Liver (tissue), 9 donors: ENCODE data around the gene NUCKS1. TPM values are rescaled to one million over a fixed set of nuclear protein-coding genes. Genes with fewer than 3 reads are reported as not detected.

Source experiments
- DNase-seq: peaks from one replicate; pipeline ENCODE4 v3.0.0-alpha.2; 2017; ENCODE audit warnings: low spot score
- H3K27ac ChIP-seq, 2 donors: one replicate each; pipeline ENCODE4 v1.7.0; 2013; ENCODE audit warnings: inconsistent platforms in 2 of 2, low read length in 2 of 2, control low read depth in 1 of 2, low read depth in 1 of 2, mild to moderate bottlenecking in 1 of 2
- H3K27me3 ChIP-seq, 4 donors: one replicate each; pipeline versions ENCODE4 v1.6.1 to v1.7.0; 2013; ENCODE audit warnings: low read length in 3 of 4, inconsistent platforms in 1 of 4, mild to moderate bottlenecking in 1 of 4, moderate library complexity in 1 of 4; ENCODE audit not compliant: control insufficient read depth in 4 of 4, insufficient read depth in 4 of 4
- H3K36me3 ChIP-seq, 4 donors: one replicate each; pipeline versions ENCODE4 v1.6.1 to v1.7.0; 2013; ENCODE audit warnings: low read length in 3 of 4, mild to moderate bottlenecking in 3 of 4, low read depth in 1 of 4, moderate library complexity in 1 of 4; ENCODE audit not compliant: control insufficient read depth in 4 of 4, insufficient read depth in 3 of 4
- H3K4me1 ChIP-seq, 4 donors: one replicate each; pipeline versions ENCODE4 v1.6.1 to v1.7.0; 2013; ENCODE audit warnings: low read length in 3 of 4, mild to moderate bottlenecking in 3 of 4, moderate library complexity in 1 of 4; ENCODE audit not compliant: control insufficient read depth in 4 of 4, insufficient read depth in 4 of 4
- H3K4me3 ChIP-seq, 3 donors: one replicate each; pipeline versions ENCODE4 v1.6.1 to v1.7.0; 2013; ENCODE audit warnings: low read length in 3 of 3, control low read depth in 1 of 3, low read depth in 1 of 3, mild to moderate bottlenecking in 1 of 3
- H3K9ac ChIP-seq, 2 donors: one replicate each; pipeline ENCODE4 v1.7.0; 2013; ENCODE audit warnings: low read length in 2 of 2, mild to moderate bottlenecking in 2 of 2, moderate library complexity in 2 of 2, control low read depth in 1 of 2, low read depth in 1 of 2
- H3K9me3 ChIP-seq, 4 donors: one replicate each; pipeline versions ENCODE4 v1.6.1 to v1.7.0; 2013; ENCODE audit warnings: low read length in 3 of 4; ENCODE audit not compliant: control insufficient read depth in 4 of 4
- ATF3 ChIP-seq: IDR thresholded peaks from 2 replicates; pipeline ENCODE4 v1.6.1; 2016; ENCODE audit warnings: antibody characterized with exemption
- EGR1 ChIP-seq, 2 donors: IDR thresholded peaks; 2 replicates each; pipeline ENCODE4 v1.6.1; 2016 to 2018; ENCODE audit warnings: antibody characterized with exemption in 2 of 2, low read depth in 2 of 2
- FOXA1 ChIP-seq: IDR thresholded peaks from 2 replicates; pipeline ENCODE4 v1.6.1; 2016; ENCODE audit warnings: antibody characterized with exemption
- FOXA2 ChIP-seq: IDR thresholded peaks from 2 replicates; pipeline ENCODE4 v1.6.1; 2016; ENCODE audit warnings: antibody characterized with exemption
- GABPA ChIP-seq, 2 donors: IDR thresholded peaks in 1 of 2; conservative IDR thresholded peaks in 1 of 2; 2 replicates each; pipeline ENCODE4 v1.6.1; 2016; ENCODE audit warnings: antibody characterized with exemption in 2 of 2, mild to moderate bottlenecking in 1 of 2, moderate library complexity in 1 of 2
- HNF4A ChIP-seq, 2 donors: conservative IDR thresholded peaks; 2 replicates each; pipeline ENCODE4 v1.6.1; 2016; ENCODE audit warnings: antibody characterized with exemption in 2 of 2, mild to moderate bottlenecking in 2 of 2
- HNF4G ChIP-seq: IDR thresholded peaks from 2 replicates; pipeline ENCODE4 v1.6.1; 2016; ENCODE audit warnings: antibody characterized with exemption
- JUND ChIP-seq, 2 donors: IDR thresholded peaks; 2 replicates each; pipeline ENCODE4 v1.6.1; 2016; ENCODE audit warnings: antibody characterized with exemption in 2 of 2
- NR2F2 ChIP-seq: IDR thresholded peaks from 2 replicates; pipeline ENCODE4 v1.6.1; 2016; ENCODE audit warnings: antibody characterized with exemption
- RAD21 ChIP-seq, 2 donors: IDR thresholded peaks; 2 replicates each; pipeline ENCODE4 v1.6.1; 2016; ENCODE audit warnings: antibody characterized with exemption in 2 of 2, mild to moderate bottlenecking in 2 of 2
- RXRA ChIP-seq, 2 donors: IDR thresholded peaks; 2 replicates each; pipeline ENCODE4 v1.6.1; 2017 to 2018; ENCODE audit warnings: antibody characterized with exemption in 2 of 2, mild to moderate bottlenecking in 1 of 2
- SP1 ChIP-seq: IDR thresholded peaks from 2 replicates; pipeline ENCODE4 v1.6.1; 2018; ENCODE audit warnings: antibody characterized with exemption, mild to moderate bottlenecking
- TAF1 ChIP-seq: conservative IDR thresholded peaks from 2 replicates; pipeline ENCODE4 v1.6.1; 2016; ENCODE audit warnings: antibody characterized with exemption, mild to moderate bottlenecking
- YY1 ChIP-seq: IDR thresholded peaks from 2 replicates; pipeline ENCODE4 v1.6.1; 2016; ENCODE audit warnings: antibody characterized with exemption, mild to moderate bottlenecking
- ZBTB33 ChIP-seq: IDR thresholded peaks from 2 replicates; pipeline ENCODE4 v1.6.1; 2016; ENCODE audit warnings: antibody characterized with exemption
- WGBS: extraction: QIAGEN DNeasy Blood & Tissue Kit; methylation state at CpG from one replicate; pipeline ENCODE4 v1.1.7; 2013; 5-methylcytosine and 5-hydroxymethylcytosine counted together
- polyA plus RNA-seq, 2 donors: library from polyadenylated mRNA; stranded (reverse) in 1 of 2; unstranded in 1 of 2; fragments of 200-250 nt in 1 of 2; fragments of >200 nt in 1 of 2; fragmentation: Nextera tagmentation in 1 of 2; extraction: Ambion mirVana in 1 of 2; gene quantifications; one replicate each; pipeline versions ENCODE4 v1.2.1 to v1.2.3, GENCODE V29; 2013 to 2015
- total RNA-seq, 2 donors: library from RNA; depleted of rRNA; stranded (reverse); fragments of >200 nt; gene quantifications; one replicate each; pipeline ENCODE4 v1.2.3, GENCODE V29; 2014
- TF ChIP-seq, protein P1 (sequence below): fragments of 150-350 bp; IDR thresholded peaks from 2 replicates; pipeline ENCODE4 v1.5.1; 2017; ENCODE audit warnings: improper control_type of control experiment, low read depth, low read length; ENCODE audit not compliant: missing input control
- TF ChIP-seq, protein P2 (sequence below): IDR thresholded peaks from 2 replicates; pipeline ENCODE4 v1.6.1; 2016; ENCODE audit warnings: antibody characterized with exemption, mild to moderate bottlenecking
- TF ChIP-seq, protein P3 (sequence below): IDR thresholded peaks from 2 replicates; pipeline ENCODE4 v1.6.1; 2016; ENCODE audit warnings: antibody characterized with exemption
- donor health status: healthy.
- donor health status: healthy.
- donor health status: healthy.
- donor health status: healthy.
- donor health status: healthy.

NUCKS1 gene
- total and polyA plus RNA-seq, 4 donors: 27.0 to 86.1 (median 42.6) TPM

DNA sequence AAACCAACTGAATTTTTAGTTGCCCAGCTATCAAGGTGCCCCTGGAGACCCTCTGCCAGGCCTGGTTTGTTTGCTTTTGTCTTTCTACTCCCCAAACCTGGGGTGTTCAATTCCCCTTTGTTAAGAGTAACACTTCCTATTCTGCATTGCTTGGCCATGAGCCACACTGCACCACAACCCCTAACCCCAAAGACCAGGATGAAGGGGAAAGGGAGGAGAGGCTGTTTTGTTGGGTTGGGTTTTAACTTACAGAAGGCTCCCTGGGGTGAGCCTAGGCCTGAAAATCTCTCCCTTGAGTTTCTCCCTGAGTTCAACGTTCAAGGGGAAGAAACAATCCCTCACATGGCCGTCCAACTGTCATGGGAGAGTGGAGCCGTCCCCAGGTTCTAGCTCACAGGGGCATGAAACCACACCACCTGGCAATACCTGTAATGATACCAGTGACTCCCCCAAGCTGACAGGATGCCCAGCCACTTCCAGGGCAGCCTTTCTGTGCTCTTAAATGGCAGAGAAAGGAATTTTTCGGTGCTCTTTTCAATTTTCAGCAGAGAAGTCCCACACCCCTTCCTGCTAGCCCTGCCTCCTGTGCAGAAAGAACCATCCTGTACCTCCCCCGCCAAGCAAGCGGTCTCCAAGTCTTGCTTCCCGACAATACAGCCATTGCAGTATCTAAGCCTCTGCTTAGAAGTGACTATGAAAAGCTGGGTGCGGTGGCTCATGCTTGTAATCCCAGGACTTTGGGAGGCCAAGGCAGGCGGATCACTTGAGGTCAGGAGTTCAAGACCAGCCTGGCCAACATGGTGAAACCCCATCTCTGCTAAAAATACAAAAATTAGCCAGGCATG lies 84.6 kb downstream of the NUCKS1 start (continued):
- no peak for TF ChIP-seq ZBTB33
- TF ChIP-seq, protein P1, sequence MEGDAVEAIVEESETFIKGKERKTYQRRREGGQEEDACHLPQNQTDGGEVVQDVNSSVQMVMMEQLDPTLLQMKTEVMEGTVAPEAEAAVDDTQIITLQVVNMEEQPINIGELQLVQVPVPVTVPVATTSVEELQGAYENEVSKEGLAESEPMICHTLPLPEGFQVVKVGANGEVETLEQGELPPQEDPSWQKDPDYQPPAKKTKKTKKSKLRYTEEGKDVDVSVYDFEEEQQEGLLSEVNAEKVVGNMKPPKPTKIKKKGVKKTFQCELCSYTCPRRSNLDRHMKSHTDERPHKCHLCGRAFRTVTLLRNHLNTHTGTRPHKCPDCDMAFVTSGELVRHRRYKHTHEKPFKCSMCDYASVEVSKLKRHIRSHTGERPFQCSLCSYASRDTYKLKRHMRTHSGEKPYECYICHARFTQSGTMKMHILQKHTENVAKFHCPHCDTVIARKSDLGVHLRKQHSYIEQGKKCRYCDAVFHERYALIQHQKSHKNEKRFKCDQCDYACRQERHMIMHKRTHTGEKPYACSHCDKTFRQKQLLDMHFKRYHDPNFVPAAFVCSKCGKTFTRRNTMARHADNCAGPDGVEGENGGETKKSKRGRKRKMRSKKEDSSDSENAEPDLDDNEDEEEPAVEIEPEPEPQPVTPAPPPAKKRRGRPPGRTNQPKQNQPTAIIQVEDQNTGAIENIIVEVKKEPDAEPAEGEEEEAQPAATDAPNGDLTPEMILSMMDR: no peak

- H3K36me3 ChIP-seq: peaks cover 0 to 8% (median 4%) of the 10 kb centered on the region in 4 donors
- H3K4me1 ChIP-seq: peaks cover 24 to 85% (median 66%) of the 10 kb centered on the region in 4 donors
- peak overlapping the region; percentile 86 to 94 for H3K27ac ChIP-seq
- no peaks in the 10 kb centered on the region for H3K9me3 ChIP-seq
- TF ChIP-seq RXRA (IDR thresholded peaks at IDR 0.05) (peak; percentile 92 to 95), GABPA (IDR thresholded peaks at IDR 0.05 in 1 of 2, conservative IDR thresholded peaks at IDR 0.05 in 1 of 2) (peak in 1 of 2 donors; percentile 74), NR2F2 (peak; percentile 84), ATF3 (peak; percentile 90), HNF4A (conservative IDR thresholded peaks at IDR 0.05) (peak; percentile 68 to 88), JUND (IDR thresholded peaks at IDR 0.05) (peak; percentile 93 to 97), RAD21 (IDR thresholded peaks at IDR 0.05) (peak; percentile 39 to 64), FOXA1 (no peak), SP1 (peak; percentile 94), FOXA2 (no peak), HNF4G (no peak), YY1 (peak; percentile 79), EGR1 (IDR thresholded peaks at IDR 0.05; ENCODE audit: low read depth in 2 of 2) (peak in 1 of 2 donors; percentile 88), ZBTB33 (no peak), TAF1 (no peak)
- TF ChIP-seq, protein P2, sequence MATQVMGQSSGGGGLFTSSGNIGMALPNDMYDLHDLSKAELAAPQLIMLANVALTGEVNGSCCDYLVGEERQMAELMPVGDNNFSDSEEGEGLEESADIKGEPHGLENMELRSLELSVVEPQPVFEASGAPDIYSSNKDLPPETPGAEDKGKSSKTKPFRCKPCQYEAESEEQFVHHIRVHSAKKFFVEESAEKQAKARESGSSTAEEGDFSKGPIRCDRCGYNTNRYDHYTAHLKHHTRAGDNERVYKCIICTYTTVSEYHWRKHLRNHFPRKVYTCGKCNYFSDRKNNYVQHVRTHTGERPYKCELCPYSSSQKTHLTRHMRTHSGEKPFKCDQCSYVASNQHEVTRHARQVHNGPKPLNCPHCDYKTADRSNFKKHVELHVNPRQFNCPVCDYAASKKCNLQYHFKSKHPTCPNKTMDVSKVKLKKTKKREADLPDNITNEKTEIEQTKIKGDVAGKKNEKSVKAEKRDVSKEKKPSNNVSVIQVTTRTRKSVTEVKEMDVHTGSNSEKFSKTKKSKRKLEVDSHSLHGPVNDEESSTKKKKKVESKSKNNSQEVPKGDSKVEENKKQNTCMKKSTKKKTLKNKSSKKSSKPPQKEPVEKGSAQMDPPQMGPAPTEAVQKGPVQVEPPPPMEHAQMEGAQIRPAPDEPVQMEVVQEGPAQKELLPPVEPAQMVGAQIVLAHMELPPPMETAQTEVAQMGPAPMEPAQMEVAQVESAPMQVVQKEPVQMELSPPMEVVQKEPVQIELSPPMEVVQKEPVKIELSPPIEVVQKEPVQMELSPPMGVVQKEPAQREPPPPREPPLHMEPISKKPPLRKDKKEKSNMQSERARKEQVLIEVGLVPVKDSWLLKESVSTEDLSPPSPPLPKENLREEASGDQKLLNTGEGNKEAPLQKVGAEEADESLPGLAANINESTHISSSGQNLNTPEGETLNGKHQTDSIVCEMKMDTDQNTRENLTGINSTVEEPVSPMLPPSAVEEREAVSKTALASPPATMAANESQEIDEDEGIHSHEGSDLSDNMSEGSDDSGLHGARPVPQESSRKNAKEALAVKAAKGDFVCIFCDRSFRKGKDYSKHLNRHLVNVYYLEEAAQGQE: peak; percentile 73
- TF ChIP-seq, protein P3, sequence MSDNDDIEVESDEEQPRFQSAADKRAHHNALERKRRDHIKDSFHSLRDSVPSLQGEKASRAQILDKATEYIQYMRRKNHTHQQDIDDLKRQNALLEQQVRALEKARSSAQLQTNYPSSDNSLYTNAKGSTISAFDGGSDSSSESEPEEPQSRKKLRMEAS: peak; percentile 98
- no peak for DNase-seq
- WGBS: 30% methylated on average over 19 of the region's 19 CpGs
- H3K4me3 ChIP-seq: peak overlapping the region in 1 of 3 donors; percentile 21
- H3K27me3 ChIP-seq: no peaks in the 10 kb centered on the region
- peak overlapping the region in 1 of 2 donors; percentile 56 for H3K9ac ChIP-seq
Observed at GRCh38 chr1:205664399-205665017, 85.5 kb downstream of the NUCKS1 start.
